GM12865 (cell line): ENCODE results near the gene TNFAIP8L3.
"Not testable (repeated sequence)": the region's sequence is repeated elsewhere in the genome, so short reads cannot be mapped to it uniquely, and the experiment has no call there.

ENCODE experiments used
- DNase-seq: peaks from one replicate; pipeline ENCODE4 v3.0.0; 2010; ENCODE audit warnings: low read depth
- H3K4me3 ChIP-seq: 2 replicates; pipeline ENCODE4 v1.5.1; 2011; ENCODE audit warnings: mild to moderate bottlenecking, low read depth, low read length, control low read depth
- CTCF ChIP-seq: IDR thresholded peaks from 2 replicates; pipeline ENCODE4 v1.5.1; 2011; ENCODE audit warnings: low read length, control low read depth, low read depth, inconsistent platforms; ENCODE audit not compliant: insufficient read depth; ENCODE audit errors: missing control alignments

Gene TNFAIP8L3

GRCh38 chr15:51128701-51129100, 34.0 kb upstream of the TNFAIP8L3 start:
- no peak for DNase-seq
- no peak overlapping the region for H3K4me3 ChIP-seq
- no peak for TF ChIP-seq CTCF

DNA sequence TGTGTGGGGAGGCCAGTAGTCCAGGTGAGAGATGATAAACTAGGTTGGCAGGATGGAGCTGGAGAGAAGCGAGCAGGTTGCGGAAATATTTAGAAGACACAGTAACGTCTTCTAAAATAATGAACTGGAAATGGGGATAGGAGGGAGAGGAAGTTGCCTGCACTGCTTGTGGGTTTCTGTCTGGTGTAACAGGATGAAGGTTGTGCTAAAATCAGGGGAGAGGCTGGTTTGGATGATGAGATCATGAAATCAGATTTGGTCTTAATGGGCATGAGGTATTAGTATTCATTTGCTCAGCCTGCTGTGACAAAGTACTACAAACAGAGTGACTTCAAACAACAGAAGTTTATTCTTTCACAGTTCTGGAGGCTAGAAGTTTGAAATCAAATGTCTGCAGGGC, 32.1 kb upstream of the TNFAIP8L3 start:
- no peak overlapping the region for H3K4me3 ChIP-seq
- TF ChIP-seq CTCF = no peak
- no peak for DNase-seq

DNA sequence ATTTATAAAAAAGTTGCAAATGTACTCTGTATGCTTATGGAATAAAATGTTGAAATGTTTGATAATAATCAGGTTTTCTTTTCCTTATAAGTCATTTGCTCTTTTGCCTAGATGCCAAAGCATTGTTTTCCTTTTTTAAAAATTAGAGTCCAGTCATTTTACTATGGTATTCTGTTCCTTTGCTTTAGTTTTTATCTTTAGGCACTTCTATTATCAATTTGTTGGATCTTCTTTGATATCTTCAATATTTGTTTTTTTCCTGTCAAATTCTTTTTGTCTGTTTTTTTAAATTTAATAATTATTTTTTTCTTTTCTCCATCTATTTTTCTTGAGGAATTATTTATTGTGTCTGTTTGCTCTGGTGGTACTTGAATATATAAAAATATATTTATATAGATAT, 28.3 kb upstream of the TNFAIP8L3 start:
- not testable (repeated sequence) for H3K4me3 ChIP-seq, DNase-seq

DNA sequence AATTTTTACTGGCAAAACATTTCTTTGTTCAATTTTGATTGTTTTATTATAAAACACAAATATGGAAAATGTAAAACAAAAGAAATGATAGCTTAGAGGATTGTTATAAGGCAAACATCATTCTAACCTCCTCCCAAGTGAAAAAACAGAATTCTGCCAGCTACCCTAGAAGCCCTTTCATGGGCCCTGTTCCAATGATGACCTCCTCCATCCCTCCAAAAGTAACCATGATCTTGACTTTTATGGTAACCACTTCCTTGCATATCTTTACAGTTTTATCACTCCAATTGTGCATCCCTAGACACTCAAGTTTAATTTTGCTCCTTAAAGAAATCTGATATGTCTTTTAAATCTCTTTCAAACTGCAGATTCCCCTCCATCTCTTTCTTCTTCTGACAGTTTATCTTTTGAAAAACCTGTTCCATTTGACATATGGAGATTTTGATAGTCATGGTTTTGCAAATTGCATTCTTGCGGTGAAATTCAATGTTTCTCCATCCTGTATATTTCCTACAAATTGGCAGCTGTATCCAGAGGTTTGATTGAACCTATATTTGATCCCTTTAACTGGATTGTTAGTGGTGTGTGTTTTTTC, 27.0 kb upstream of the TNFAIP8L3 start:
- DNase-seq = no peak
- H3K4me3 ChIP-seq = no peak overlapping the region
- TF ChIP-seq CTCF = no peak

GRCh38 chr15:51121118-51121517, 26.4 kb upstream of the TNFAIP8L3 start:
- no peak for TF ChIP-seq CTCF
- no peak overlapping the region for H3K4me3 ChIP-seq
- no peak for DNase-seq

GRCh38 chr15:51119120-51119519, 24.4 kb upstream of the TNFAIP8L3 start:
- no peak overlapping the region for H3K4me3 ChIP-seq
- TF ChIP-seq CTCF = no peak

DNA sequence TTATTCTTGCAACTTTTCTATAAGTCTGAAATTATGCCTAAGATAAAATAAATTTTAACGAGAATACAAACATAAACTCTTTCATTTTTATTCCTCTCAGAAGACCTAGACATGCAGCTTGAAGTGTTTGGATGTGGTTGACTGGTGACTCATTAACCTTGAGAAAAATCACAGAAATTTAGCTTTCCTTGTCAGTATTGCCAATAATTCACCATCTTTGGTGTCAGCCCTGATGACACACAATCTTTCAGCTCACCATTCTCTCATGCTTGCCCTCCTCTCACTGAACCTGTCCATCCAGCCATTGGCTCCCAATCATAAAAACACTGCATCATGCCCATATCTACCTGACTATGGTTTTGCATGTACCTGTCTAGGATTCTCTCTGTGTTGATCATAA, 22.6 kb upstream of the TNFAIP8L3 start:
- TF ChIP-seq CTCF = no peak
- no peak for DNase-seq
- no peak overlapping the region for H3K4me3 ChIP-seq

More at GRCh38 chr15:51119120-51119519, 24.4 kb upstream of the TNFAIP8L3 start:
- no peak for DNase-seq
